Ovary (tissue), 9 donors: Measurements from ENCODE around the gene ZNF319. TPM values are rescaled to one million over a fixed set of nuclear protein-coding genes. Genes with fewer than 3 reads are reported as not detected.

Experiments
- DNase-seq, 5 donors: peaks; one replicate each; pipeline ENCODE4 v3.0.0-alpha.2; 2019 to 2020
- H3K27ac ChIP-seq, 2 donors: fragments of 200-600 bp; one replicate each; pipeline versions ENCODE4 v1.5.1 to v1.8.0; 2019 to 2022
- H3K27me3 ChIP-seq: fragments of 200-600 bp; one replicate; pipeline ENCODE4 v1.8.0; 2022
- H3K36me3 ChIP-seq: fragments of 200-600 bp; sonication (generic); one replicate; pipeline ENCODE4 v1.5.1; 2019
- H3K4me1 ChIP-seq: one replicate; pipeline ENCODE4 v1.8.1; 2013; ENCODE audit warnings: mild to moderate bottlenecking, moderate library complexity; ENCODE audit not compliant: insufficient read depth
- H3K4me3 ChIP-seq: fragments of 200-600 bp; sonication (generic); one replicate; pipeline ENCODE4 v1.5.1; 2017
- H3K9me3 ChIP-seq, 2 donors: fragments of 200-600 bp in 1 of 2; sonication (generic) in 1 of 2; one replicate each; pipeline versions ENCODE4 v1.5.1 to v1.8.1; 2013 to 2019; ENCODE audit warnings: mild to moderate bottlenecking in 1 of 2, moderate library complexity in 1 of 2
- EP300 ChIP-seq: sonication (generic); formaldehyde crosslinking; IDR thresholded peaks from one replicate; pipeline ENCODE4 v1.6.1; 2017; ENCODE audit warnings: antibody characterized with exemption
- POLR2A ChIP-seq: fragments of 450-650 bp; IDR thresholded peaks from one replicate; pipeline ENCODE4 v1.6.1; 2017; ENCODE audit warnings: antibody characterized with exemption, mild to moderate bottlenecking, moderate library complexity
- WGBS, 3 donors: extraction: QIAGEN DNeasy Blood & Tissue Kit in 1 of 3; methylation state at CpG; one replicate each; pipeline versions ENCODE4 v1.1.5 to v1.1.7; 2013 to 2017; 5-methylcytosine and 5-hydroxymethylcytosine counted together
- intact Hi-C, 4 donors: fragments of 100-400 bp; cut with DNase I; formaldehyde crosslinking; loops; one replicate each; pipeline versions ENCODE4 v1.11.0 to v1.15.1; 2022 to 2023
- polyA plus RNA-seq, 2 donors: library from polyadenylated mRNA; stranded (reverse); fragments of 200-250 nt in 1 of 2; fragments of 350-450 nt in 1 of 2; fragmentation: Illumina TruSeq in 1 of 2; extraction: RNeasy Lipid Tissue Mini Kit (QIAGEN cat#74804) in 1 of 2; gene quantifications; one replicate each; pipeline ENCODE4 v1.2.3, GENCODE V29; 2013 to 2014
- total RNA-seq, 7 donors: library from RNA; depleted of rRNA in 2 of 7; stranded (reverse); fragments of >200 nt in 2 of 7; fragmentation: NEBNext Ultra II Directional in 3 of 7; extraction: Animal tissue kit (Norgen Biotek cat#: 25700) in 3 of 7; gene quantifications; one replicate each; pipeline versions ENCODE4 v1.1.0 to v1.2.4, GENCODE V29; 2016 to 2023
- TF ChIP-seq, protein P1 (sequence below), 3 donors: fragments of 450-650 bp in 2 of 3; fragments of 200-600 bp in 1 of 3; IDR thresholded peaks; one replicate each; pipeline versions ENCODE4 v1.5.1 to v1.8.0; 2016 to 2022; ENCODE audit warnings: antibody characterized with exemption in 3 of 3, mild to moderate bottlenecking in 1 of 3
- donor health status: DM: no; HTN: no; CAD: no; lungs with moderate emphysema.
- donor health status: DM: no; HTN: no; CAD: no.
- donor health status: Bipolar disorder and iron deficiency.
- donor health status: DM: yes; HTN: yes; CAD: no.
- donor health status: DM: no; HTN: no; CAD: no.
- donor health status: DM: yes; HTN: yes; CAD: no.

Gene ZNF319
- total and polyA plus RNA-seq, 9 donors: 5.6 to 17.8 (median 12.9) TPM

DNA sequence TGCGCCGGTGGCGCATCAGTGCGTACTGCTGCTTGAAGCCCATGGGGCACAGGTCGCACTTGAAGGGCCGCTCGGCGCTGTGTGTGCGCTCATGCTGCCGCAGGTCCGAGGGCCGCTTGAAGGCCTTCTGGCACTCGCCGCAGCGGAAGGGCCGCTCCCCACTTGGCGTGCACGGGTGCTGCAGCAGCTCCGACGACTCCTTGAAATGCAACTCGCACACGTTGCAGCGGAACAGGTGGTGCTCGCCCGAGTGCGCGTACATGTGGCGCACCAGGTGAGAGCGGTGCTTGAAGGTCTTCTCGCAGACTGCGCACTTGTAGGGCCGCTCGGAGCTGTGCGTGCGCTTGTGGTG, 3.3 kb downstream of the ZNF319 start:
- H3K4me1 ChIP-seq: peaks cover 4% of the 10 kb centered on the region
- intact Hi-C loops: loop anchor here in 3 of 4 donors (5.0 to 10.0 kb wide), 5 partner anchors 85 to 422 kb away; no protein-coding TSS in a partner anchor
- no peaks in the 10 kb centered on the region for H3K27me3 ChIP-seq
- WGBS, 3 donors: 95 to 97% (median 96%) methylated on average over 27 to 35 of the region's 35 CpGs
- no peaks in the 10 kb centered on the region for H3K9me3 ChIP-seq
- H3K36me3 ChIP-seq: no peaks in the 10 kb centered on the region
- H3K4me3 ChIP-seq: no peak overlapping the region
- H3K27ac ChIP-seq: no peak overlapping the region
- DNase-seq: no peak
- TF ChIP-seq, protein P1, sequence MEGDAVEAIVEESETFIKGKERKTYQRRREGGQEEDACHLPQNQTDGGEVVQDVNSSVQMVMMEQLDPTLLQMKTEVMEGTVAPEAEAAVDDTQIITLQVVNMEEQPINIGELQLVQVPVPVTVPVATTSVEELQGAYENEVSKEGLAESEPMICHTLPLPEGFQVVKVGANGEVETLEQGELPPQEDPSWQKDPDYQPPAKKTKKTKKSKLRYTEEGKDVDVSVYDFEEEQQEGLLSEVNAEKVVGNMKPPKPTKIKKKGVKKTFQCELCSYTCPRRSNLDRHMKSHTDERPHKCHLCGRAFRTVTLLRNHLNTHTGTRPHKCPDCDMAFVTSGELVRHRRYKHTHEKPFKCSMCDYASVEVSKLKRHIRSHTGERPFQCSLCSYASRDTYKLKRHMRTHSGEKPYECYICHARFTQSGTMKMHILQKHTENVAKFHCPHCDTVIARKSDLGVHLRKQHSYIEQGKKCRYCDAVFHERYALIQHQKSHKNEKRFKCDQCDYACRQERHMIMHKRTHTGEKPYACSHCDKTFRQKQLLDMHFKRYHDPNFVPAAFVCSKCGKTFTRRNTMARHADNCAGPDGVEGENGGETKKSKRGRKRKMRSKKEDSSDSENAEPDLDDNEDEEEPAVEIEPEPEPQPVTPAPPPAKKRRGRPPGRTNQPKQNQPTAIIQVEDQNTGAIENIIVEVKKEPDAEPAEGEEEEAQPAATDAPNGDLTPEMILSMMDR (IDR thresholded peaks at IDR 0.05): no peak
- TF ChIP-seq POLR2A: no peak
- TF ChIP-seq EP300: no peak

DNA sequence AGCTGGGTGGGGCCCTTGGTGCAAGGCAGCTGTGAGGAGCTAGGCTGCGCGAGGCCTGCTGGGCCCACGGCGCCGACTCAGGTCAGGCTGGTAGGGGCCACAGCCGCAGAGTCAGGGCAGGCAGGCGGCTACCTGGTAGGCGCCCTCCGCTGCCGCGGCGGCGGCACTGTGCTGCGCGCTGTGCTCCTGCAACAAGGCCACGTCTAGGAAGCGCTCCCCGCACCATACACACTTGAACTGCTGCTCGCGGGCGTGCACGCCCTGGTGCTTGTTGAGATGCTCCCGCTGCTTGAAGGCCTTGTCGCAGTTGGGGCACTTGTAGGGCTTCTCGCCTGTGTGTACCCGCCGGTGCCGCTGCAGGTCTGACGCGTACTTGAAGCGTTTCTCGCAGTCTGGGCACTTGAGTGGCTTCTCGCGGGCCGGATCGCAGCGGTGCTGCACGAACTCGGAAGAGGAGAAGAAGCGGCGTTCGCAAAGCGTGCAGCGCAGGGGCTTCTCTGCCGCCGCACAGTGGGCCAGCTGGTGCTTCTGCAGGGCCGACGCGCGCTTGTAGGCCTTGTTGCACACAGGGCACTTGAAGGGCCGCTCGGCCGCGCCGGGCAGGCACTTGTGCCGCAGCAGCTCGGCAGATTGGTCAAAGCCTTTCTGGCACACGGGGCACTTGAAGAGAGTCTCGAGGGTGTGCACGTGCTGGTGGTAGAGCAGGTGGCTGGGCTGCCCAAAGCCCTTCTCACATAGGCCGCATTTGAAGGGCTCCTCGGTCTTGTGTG, 3.9 kb downstream of the ZNF319 start:
- peaks cover 4% of the 10 kb centered on the region for H3K4me1 ChIP-seq
- H3K27me3 ChIP-seq: no peaks in the 10 kb centered on the region
- TF ChIP-seq POLR2A (no peak), EP300 (no peak)
- TF ChIP-seq, protein P1 (IDR thresholded peaks at IDR 0.05): no peak
- H3K9me3 ChIP-seq: no peaks in the 10 kb centered on the region
- no peak overlapping the region for H3K4me3 ChIP-seq
- no peak overlapping the region for H3K27ac ChIP-seq
- no peaks in the 10 kb centered on the region for H3K36me3 ChIP-seq
- DNase-seq: no peak
- intact Hi-C loops: loop anchor here in 3 of 4 donors (5.0 to 10.0 kb wide), 5 partner anchors 84 to 422 kb away; no protein-coding TSS in a partner anchor
- 94 to 96% (median 95%) methylated on average over 61 to 62 of the region's 62 CpGs for WGBS, 3 donors

DNA sequence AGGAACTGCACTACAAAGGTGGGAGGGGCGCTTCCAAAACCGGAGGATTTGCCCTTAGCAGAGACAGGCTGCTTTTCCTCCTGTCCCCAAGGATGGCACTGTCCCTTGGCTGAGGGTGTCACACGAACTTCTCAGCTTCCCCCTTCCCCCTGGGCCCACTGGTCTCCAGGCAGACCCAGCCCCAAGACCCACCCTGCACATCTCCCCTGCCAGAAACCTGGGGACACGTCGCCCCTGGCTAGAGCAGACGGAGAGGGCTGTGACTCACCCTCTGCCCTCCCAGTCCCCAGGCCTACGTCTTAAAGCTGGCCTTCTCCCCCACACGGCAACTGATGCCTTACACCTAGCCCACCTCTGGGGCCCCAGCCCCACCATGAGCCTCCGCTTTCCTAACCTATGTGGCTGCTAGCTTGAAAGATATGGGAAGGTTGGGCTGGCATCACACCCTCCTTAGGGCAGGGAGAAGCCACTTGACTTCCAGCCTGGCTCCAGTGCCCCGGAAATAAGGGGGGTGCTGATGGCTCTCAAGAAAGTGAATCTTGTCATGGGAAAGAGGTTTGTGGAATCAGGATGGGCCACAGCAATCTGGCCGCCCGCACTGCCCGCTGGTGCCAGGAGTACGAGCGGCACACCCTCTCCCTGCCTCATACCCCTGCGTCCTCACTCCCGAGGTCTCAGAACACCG, 4.6 kb downstream of the ZNF319 start:
- Histone ChIP-seq H3K27ac (no peak overlapping the region), H3K36me3 (no peaks in the 10 kb centered on the region), H3K4me3 (no peak overlapping the region), H3K4me1 (peaks cover 4% of the 10 kb centered on the region), H3K9me3 (no peaks in the 10 kb centered on the region), H3K27me3 (no peaks in the 10 kb centered on the region)
- TF ChIP-seq, protein P1 (IDR thresholded peaks at IDR 0.05): no peak
- intact Hi-C loops: loop anchor here in 3 of 4 donors (5.0 to 10.0 kb wide), 5 partner anchors 84 to 421 kb away; no protein-coding TSS in a partner anchor
- no peak for DNase-seq
- 85 to 91% (median 88%) methylated on average over 18 of the region's 18 CpGs for WGBS, 3 donors

DNA sequence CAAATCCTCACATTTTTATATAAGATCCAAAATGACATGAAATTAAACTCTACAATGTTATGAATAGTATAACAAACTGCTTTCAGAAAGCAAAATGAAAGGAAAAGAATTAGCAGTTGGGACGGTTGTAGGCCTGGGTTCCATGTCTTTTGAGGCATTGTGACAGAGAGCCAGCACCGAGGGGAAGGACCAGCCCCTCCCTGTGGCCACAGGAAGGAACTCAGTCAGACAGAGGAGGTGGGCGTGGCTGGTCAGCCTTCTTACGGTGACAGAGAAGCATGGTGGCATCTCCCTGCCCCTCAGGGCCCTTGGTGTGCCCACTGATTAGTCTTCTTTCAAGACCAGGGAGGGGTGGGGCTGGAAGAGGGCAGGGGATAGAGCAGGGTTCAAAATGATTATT, 5.7 kb downstream of the ZNF319 start:
- Histone ChIP-seq H3K27me3 (no peaks in the 10 kb centered on the region), H3K9me3 (no peaks in the 10 kb centered on the region), H3K4me1 (peaks cover 3% of the 10 kb centered on the region), H3K27ac (no peak overlapping the region), H3K4me3 (no peak overlapping the region), H3K36me3 (no peaks in the 10 kb centered on the region)
- DNase-seq: no peak
- intact Hi-C loops: loop anchor here in 3 of 4 donors (5.0 to 10.0 kb wide), 5 partner anchors 82 to 420 kb away; no protein-coding TSS in a partner anchor
- TF ChIP-seq, protein P1 (IDR thresholded peaks at IDR 0.05): no peak
- 35 to 42% (median 38%) methylated on average over 4 of the region's 4 CpGs for WGBS, 3 donors
